ENCODE results near the gene PLXDC2.

- TF ChIP-seq POLR2A (IDR thresholded peaks at IDR 0.05; ENCODE audit: low read length) (no peak), GATA1 (IDR thresholded peaks at IDR 0.05; ENCODE audit: low read depth, low read length) (no peak)
Observed at GRCh38 chr10:19915816-19916215, 99.6 kb downstream of the PLXDC2 start.

Data from erythroblast (primary cell).